ENCODE results near the gene KLK12.

KLK12 gene, protein sequence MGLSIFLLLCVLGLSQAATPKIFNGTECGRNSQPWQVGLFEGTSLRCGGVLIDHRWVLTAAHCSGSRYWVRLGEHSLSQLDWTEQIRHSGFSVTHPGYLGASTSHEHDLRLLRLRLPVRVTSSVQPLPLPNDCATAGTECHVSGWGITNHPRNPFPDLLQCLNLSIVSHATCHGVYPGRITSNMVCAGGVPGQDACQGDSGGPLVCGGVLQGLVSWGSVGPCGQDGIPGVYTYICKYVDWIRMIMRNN

DNA sequence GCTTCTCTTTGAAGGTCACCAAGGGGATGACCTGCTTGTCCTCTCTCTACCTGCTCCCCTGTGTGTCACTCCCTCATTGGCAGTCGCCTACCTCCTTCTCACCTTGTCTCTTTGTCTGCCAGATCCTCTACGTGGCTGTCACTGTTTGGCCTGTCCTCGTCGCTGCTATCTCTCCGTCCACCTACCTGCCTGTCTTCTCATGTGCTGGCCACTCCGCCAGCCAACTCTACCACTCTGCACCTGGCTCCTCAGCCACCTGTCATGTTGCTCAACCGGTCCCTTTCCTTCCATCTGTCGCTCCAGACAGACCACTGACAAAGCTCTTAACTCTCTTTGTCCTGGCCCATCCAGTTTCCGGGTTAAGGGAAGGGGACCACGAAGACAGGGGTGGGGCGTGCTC, at the start of gene KLK12:
Gene KLK12, minus strand, starts transcription at position 299 of the 400 bp plus-strand sequence. CDS start 381 bp downstream, outside the sequence.
- FAIRE-seq = no peak

DNA sequence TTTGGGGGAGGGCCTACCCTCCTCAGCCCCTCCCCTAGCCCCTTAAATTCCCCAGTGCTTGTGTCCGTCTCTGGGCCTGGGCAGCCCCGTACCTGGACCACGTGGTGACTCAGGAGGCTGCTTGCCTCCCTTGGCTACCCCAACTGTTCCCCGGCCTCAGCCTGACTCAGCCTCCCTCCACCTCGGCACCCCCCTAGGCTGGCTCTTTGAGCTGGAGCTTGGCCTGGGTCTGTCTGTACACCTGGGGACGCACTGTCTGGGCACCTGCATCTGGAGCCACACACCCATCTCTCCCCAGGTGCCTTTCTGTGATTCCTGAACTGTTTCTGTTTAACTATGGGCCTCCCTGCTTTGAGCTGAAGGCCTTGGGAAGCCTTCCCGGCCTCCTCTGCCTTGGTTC, 49.7 kb upstream of the KLK12 start:
- FAIRE-seq = no peak

DNA sequence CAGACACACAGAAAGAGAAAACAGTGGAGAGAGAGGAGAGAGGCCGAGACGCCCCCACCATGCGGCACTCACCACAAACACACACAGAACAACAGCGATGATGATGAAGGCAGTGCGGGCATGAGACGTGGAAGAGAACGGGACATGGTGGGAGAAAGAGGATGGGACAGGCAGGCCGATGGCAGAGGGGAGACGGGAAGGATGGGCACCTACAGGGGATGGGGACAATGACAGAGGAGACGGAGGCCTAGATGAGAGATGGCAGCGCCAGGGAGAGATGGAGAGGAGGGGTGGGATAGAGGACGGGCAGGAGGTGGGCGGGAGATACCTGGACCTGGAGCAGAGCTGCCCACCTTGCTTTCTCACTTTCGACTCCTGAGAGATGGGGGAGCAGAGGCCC, 49.0 kb upstream of the KLK12 start:
- FAIRE-seq = no peak

DNA sequence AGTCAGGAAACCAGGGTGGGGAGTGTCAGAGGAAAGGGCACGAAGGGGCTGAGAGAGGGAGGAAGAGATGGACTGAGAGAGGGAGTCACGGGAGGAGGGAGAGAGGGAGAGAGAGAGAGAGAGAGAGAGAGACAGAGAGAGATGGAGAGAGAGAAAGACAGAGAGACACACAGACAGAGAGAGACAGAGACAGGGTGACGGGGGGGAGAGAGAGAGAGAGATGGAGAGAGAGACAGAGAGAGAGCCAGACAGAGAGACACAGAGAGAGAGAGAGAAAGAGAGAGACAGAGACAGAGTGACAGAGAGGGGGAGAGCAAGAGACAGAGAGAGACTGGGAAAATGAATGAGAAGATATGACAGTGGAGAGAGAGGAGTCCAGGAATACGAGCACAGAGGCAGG, 48.4 kb upstream of the KLK12 start:
- no peak for FAIRE-seq

DNA sequence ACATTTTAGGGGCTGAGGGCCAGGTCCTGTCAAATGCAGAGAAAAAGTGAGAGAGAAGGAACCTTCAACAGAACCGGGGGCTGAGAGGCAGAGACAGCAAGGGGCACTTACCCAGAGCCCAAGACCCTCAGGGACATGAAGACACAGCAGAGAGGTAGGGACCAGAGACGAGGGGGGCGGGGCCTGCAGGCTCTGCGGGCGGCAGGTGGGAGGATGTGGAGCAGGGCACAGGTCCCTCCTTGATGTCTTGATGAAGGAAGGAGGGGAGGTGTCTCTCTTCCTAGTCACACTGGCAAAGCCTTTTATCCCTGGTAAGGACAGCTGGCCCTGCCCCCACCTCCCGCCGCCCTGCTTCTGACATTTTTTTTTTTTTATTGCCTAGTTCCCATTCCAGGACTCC, 47.8 kb upstream of the KLK12 start, which contains the start of gene KLK14:
Gene KLK14, minus strand, starts transcription at position 277 of the 400 bp plus-strand sequence. Its CDS starts 273 bp downstream, at position 4.
- no peak for FAIRE-seq

DNA sequence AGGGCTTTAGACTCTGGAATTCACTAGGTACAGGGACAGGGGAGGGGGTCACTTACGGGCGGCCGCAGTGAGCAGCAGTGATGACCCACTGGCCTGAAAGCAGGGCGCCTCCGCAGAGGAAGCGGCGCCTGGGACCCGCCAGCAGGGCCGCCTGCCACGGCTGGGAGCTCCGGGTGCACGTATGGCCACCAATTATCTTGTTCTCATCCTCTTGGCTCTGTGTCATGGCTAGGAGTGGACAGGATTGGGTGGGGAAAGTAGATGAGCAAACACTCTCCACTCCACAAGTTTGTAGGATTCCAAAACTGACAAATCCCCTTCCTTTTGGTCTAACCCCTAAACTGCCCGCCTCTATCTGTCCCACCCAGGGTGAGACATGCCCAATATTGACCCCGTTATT, 46.7 kb upstream of the KLK12 start:
- no peak for FAIRE-seq

DNA sequence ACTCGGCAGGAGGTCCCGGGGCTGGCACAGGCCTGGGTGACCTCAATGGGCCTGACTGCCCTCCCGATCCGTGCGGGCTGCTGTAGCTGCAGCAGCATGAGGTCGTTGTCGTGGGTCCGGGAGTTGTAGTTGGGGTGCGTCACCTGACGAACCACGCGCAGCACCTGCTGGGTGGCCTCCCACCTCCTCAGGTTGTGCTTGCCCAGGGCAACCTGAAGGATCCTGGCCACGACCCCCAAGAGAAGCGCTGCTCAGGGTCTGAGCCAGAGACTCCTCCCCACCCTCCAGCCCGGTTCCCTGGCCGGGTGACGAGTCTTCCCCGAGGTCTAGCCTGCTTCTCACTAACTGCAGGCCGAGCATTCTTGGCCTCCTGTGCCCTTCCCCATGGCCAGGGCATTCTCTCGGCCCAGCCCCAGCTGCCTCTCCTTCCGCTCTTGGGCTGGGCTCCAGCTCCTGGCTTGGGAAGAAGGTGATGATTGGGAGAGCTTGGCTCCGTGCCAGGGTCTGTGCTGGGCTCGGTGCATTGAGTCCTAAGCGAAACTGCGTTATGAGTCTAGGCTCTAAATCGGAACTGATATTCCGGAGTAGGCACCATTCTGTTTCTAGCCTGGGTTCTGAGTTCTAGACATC, 44.8 kb upstream of the KLK12 start:
- FAIRE-seq = no peak

DNA sequence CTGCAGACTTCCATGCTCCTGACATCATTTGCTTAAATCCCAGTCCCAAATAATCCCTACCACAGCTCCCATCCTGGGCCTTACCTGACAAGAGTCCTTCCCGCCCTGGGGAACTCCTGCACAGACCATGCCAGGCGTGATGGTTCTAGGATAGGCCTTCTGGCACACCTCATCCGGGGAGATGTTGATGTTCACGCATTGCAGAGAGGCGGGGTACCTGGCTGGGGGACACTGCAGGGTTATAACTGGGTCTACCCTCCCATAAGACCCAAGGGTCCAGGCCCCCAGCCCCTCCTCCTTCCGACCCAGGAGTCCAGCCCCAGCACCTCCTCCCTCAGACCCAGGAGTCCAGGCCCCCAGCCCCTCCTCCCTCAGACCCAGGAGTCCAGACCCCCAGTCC, 43.9 kb upstream of the KLK12 start:
- no peak for FAIRE-seq

DNA sequence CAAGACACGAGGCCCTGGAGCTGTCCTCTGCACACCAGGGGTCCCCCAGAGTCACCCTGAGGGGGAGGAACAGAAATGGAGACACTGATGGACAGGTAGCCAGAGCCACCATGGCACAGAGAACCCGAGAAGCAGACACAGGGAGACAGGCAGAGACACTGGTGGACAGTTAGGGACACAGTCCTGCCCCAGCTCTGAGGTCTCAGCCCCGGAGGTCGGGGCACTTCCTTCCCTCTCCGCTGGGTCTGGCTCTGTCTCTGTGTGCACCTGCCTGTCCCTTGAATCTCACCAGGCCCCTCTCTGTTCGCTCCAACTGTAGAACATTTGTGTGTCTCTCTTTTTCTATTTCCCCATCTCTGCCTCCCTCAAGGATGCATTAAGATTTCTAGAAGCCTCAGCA, 43.3 kb upstream of the KLK12 start:
- FAIRE-seq = no peak

DNA sequence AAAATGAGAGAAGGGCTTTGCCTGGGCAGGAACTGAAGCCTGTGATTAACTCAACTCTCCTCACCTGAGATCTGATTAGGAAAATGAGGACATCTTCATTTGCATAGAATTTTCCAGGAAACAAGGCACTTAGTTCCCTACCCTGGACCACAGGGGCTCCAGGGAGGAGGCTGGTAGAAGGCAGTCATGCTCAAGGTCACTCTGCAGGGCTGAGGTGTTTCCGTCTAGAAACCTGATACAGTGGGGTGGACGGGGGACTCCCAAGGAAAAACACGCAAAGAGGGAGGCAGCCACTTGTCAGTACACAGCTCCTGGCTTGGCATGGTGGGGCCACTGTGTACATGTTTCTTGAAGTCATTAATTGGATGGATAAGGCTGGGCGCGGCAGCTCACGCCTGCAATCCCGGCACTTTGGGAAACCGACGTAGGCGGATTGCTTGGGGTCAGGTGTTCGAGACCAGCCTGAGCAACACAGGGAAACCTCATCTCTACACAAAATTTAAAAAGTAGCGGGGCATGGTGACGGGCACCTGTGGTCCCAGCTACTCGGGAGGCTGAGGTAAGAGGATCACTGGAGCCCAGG, 41.9 kb upstream of the KLK12 start:
- FAIRE-seq = no peak

DNA sequence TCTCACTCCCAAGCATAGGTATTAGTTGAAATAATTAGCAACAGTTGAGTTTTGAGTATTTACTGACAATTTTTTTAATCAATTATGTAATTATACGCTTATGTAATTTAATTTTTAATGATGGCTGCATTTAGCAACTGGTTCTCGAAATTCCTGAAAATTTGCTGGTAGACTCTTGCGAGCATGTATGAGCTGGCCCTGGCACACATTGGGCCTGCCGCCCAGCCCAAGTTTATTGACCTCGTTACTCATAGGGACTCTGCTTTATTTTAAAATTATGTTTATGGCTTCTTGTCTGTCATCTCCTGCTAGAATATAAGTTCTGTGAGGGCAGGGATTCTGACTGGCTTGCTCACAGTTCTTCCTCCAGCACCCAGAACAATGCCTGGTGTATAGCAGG, 41.2 kb upstream of the KLK12 start:
- no peak for FAIRE-seq

DNA sequence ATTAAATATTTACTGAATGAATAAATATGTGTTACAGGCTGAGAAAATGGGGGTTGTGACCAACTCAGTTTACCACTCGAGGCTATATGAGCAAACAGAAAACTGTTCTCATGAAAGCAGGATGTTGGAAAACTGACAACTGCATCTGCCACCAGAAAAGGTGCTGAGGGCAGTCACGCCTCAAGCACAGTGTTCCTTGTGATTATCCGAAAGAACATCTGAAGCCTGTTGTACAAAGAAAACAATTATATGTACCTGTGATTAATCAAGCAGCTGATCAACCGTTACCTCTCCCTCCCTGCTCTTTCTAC, 36.2 kb upstream of the KLK12 start:
- no peak for FAIRE-seq

DNA sequence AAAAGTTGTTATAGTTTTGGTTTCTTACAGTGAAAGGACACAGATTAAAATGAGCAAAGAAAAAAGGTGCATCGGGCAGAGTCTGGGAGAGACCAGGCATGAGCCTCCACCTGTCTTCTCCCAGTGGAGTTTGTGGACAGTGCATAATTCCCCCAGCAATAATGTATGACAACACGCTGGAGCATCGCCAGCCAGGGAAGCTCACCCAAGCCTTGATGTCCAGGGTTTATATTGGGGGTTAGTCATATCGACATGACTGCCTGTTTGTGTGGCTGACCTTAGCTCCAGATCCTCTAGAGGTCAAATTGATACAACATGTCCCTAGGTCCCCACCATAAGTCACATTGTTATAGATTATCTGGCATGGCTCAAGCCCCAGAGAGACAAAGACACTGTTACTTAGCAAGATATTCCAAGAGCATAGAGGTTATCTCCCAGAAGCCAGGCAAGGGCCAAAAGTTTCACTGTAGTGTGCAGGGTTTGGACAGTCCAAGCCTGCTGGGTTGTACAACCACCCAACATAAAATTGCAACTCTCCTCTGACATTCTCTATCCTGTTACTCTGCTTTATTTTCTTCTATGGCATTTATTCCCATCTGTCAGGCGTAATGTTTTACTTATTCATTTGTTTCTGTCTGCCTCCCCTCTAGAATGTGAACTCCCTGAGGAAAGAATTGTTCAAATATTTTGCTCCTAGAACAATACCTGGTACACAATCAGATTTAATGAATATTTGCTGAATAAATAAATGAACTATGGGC, 35.7 kb upstream of the KLK12 start:
- no peak for FAIRE-seq

DNA sequence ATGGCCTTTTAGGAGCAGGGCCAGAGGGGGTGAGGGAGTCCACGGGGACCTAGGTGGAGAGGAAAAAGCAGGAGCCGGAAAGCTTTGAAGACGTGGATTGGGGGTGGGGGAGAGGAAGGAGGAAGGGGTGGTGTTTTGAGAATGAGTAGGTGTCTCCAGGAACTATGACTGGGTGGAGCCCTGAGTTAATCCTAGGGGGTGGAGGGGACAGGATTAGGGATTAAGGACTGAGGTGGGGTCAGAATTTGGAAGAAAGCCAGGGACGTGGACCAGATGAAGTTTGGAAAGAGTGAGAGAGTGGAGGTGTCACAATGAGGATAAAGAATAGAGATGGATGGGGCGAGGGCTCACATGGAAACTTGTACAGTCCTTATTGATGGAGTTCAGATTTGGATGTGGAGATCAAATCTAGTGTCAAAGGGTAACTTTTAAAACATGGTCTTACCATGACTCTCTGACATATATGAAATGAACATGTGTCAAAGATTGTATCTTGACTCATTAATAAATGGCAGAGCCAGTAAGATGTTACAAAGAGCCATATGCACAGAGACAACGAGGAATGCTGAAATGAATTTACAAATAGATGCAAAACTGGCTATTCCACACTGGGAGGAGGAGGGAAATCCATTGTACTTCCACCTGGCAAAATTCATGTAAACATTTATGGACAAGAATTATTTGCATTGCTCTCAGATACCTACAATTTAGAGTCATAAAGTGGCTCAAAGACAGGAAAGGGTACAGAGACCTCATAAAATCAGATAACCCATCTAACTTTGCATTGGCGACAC, 31.8 kb upstream of the KLK12 start:
- FAIRE-seq = no peak

DNA sequence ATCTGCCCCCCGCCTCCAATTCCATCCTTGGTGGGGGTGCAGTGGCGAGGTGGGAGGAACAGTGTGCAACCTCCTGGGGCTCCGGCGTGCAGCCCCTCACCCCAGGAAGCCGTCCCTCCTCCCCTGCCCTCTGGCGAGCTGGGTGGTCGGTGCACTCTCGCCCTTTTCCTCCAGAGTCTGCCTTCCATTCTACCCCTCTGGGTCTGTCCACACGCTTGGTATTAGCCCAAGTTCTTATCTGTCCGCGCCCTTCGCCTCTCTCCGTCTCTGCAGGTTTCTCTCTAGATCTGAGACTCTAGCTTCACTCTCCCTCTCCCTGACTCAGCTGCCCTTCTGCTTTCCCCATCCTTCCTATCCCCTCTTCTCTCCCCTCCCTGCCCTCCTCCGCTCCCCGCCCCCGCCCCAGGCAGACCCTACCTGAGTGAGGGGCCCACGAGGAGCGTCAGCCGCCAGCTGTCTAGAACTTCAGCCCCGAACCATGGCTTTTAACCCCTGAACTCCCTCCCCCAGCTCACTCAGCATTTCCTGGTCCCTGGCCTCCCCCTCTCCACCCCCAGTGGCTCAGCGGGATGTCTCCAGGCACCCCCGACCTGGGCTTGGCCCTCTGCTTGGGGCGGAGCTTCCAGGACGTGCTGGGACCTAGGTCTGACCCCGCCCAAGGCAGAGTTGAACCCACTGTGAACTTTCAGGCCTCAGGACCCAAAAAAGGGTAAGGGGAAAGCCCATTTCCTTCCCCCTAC, 30.6 kb upstream of the KLK12 start:
- FAIRE-seq = no peak

DNA sequence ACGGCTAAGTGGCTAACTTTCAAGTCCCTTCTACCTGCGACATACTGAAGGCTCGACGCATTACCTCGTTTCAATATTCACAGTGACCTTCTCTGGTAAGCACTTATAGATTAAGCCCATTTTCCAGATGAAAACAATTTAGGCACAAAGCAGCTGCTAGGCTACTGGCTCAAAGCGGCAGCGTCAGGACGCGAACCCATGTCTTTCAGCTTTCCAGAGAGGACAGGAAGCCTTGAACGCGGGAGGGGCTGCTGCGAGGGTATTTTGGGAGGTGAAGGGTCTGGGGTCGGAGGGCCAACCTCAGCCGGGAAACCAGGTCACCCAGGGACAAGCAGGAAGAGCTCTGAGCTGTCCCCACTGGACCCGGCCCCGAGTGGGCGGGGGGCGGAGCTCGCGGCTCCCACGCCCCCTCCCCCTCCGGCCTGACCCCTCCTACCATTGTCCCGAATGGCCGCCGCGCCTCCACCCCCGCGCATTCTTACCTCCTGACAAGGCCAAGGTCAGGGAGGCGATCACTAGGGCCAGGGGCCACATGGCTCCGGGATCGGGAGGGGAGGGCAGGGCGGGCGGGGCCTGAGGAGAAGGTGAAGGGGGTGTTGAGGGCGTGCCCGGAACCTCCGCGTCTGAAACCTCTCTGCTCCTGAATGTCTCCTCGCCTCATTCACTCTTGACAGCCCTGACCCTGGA, 29.9 kb upstream of the KLK12 start, which contains the start of gene KLK13:
Gene KLK13, minus strand, starts transcription at position 559 of the 687 bp plus-strand sequence. Its CDS starts 25 bp downstream, at position 534.
- FAIRE-seq = no peak

DNA sequence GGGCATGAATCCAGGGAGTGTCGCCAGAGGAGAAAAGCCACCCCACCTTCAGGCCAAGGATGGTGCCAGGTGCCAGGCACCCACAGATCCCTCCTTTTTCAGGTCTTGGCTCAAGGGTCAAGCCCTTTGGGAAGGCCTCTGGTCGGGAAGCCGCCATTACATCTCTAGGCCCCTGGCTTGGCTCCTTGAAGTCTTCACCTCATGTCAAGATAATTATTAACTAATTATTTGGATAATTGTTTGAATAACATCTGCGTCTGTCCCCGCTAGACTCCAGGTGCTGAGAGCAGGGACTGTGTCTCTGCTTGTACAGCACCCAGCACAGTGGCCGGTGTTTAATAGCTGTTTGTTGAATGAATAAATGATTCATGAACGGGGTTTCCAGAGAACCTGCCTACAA, 28.9 kb upstream of the KLK12 start:
- FAIRE-seq = no peak

DNA sequence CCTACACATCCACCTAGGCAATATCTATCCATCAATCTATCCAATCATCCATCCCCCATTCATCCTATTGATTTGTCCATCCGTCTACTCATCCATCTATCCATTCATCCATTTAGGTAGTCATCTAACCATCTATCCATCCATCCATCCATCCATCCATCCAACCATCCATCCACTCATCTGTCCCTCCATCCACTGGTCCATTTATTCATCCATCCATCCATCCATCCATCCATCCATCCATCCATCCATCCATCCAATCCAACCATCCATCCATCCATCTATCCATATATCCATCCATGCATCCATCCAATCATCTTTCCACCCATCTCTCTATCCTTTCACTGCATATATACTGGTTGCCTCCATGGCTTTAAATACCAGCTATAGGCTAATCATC, 26.2 kb upstream of the KLK12 start:
- FAIRE-seq = no peak

DNA sequence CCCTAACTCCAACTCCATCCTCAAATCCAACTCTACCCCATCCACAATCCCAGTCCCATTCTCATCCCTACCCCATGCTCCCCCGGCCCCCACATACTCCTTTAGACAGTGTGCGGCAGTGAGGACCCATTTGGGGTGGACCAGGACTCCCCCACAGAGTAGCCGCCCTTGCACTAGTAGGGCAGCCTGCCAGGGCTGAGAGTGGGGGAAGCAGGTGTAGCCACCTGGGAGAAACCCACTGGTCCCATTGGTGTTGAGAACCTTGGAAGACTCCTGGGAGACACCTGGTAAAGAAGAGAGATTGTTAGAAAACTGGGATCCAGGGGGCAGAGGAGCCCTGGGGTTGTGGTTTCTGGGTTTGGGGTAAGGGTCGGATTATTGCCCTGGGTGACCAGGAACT, 25.5 kb upstream of the KLK12 start:
- FAIRE-seq = no peak

DNA sequence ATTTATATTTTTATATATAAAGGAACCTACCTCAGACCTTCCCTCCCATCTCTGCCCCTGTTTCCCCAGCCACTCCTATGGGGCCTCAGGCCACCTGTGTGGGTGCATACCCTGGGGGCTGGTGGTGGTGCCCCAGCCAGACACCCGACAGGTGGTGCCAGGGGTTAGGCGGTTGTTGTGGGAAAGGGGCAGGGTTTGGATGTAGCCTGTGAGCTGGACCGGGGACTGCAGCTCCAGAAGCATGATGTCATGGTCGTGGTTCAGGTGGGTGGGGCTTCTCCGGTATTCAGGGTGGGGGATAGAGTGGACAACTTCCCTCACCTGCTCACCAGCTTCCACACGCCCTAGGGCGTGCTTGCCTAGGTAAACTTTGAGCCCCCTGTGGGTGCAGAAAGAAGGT, 24.9 kb upstream of the KLK12 start:
- FAIRE-seq = no peak

DNA sequence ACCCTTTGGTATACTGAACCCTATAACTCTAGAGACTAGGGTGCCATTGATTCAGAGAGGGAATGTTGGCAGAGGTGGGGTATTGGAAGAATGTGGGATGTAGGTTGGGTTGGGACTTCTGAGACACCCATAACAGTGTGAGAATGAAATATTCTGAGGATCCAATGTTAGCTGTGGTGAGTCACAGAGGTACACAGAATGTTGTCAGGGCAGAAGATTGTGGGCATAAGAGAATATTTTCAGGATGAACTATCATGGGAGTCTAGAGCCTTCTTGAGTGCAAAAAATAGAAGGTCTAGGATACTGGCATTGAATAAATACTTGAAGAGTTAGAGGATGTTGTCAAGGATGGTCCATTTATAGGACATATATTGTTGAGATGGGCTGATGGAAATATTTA, 21.1 kb upstream of the KLK12 start:
- no peak for FAIRE-seq

DNA sequence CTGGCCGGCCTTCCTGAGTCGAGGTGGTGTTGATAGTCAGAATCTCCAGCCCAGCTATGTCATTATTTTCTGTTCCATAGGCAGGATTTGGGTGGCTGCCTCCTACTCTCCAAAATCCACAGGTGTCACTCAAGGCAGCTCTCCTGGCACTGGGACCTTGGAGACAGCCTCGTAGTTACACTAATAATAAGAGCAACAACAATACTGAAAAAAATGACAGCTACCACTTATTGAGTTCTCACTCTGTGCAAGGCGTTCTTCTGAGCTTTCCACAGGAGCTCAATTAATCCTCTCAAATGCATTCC, 12.2 kb upstream of the KLK12 start:
- no peak for FAIRE-seq
